HFFc6 (cell line): ENCODE measurements around the gene PARD3. TPM values are rescaled to one million over a fixed set of nuclear protein-coding genes. Genes with fewer than 3 reads are reported as not detected.
"Not testable (repeated sequence)": the region's sequence is repeated elsewhere in the genome, so short reads cannot be mapped to it uniquely, and the experiment has no call there.

Experiments used
- DNase-seq: peaks from one replicate; pipeline ENCODE4 v3.0.0-alpha.2; 2018
- H3K27ac Mint-ChIP-seq: 2 replicates; pipeline ENCODE4 v1.8.0; 2020; ENCODE audit warnings: mild to moderate bottlenecking, mixed read lengths
- H3K27me3 Mint-ChIP-seq: 2 replicates; pipeline ENCODE4 v1.8.0; 2021; ENCODE audit warnings: mild to moderate bottlenecking, moderate library complexity, mixed read lengths; ENCODE audit not compliant: insufficient read depth
- H3K36me3 Mint-ChIP-seq: 2 replicates; pipeline ENCODE4 v1.8.0; 2021; ENCODE audit warnings: low read depth, mixed read lengths
- H3K4me1 Mint-ChIP-seq: 2 replicates; pipeline ENCODE4 v1.8.0; 2020; ENCODE audit warnings: low read depth, mixed read lengths
- H3K4me3 Mint-ChIP-seq: 2 replicates; pipeline ENCODE4 v1.8.0; 2020; ENCODE audit warnings: mild to moderate bottlenecking, moderate library complexity, mixed read lengths
- H3K9me3 Mint-ChIP-seq: 2 replicates; pipeline ENCODE4 v1.8.0; 2020; ENCODE audit warnings: mild to moderate bottlenecking, mixed read lengths
- CTCF ChIP-seq: fragments of 200-600 bp; sonication (generic); IDR thresholded peaks from 2 replicates; pipeline ENCODE4 v1.5.0; 2021; ENCODE audit warnings: antibody characterized with exemption, mild to moderate bottlenecking
- total RNA-seq, 6 experiments: library from RNA; stranded (reverse); fragmentation: NEBNext Ultra II Directional; extraction: Animal tissue kit (Norgen Biotek cat#: 25700); gene quantifications; 2 replicates in 1 of 6; 3 replicates in 5 of 6; pipeline ENCODE4 v1.2.3, GENCODE V29; 2021

Gene PARD3
- total RNA-seq, 6 experiments from 2014 or later, result 19.9 to 24.3 (median 23.1) TPM

DNA sequence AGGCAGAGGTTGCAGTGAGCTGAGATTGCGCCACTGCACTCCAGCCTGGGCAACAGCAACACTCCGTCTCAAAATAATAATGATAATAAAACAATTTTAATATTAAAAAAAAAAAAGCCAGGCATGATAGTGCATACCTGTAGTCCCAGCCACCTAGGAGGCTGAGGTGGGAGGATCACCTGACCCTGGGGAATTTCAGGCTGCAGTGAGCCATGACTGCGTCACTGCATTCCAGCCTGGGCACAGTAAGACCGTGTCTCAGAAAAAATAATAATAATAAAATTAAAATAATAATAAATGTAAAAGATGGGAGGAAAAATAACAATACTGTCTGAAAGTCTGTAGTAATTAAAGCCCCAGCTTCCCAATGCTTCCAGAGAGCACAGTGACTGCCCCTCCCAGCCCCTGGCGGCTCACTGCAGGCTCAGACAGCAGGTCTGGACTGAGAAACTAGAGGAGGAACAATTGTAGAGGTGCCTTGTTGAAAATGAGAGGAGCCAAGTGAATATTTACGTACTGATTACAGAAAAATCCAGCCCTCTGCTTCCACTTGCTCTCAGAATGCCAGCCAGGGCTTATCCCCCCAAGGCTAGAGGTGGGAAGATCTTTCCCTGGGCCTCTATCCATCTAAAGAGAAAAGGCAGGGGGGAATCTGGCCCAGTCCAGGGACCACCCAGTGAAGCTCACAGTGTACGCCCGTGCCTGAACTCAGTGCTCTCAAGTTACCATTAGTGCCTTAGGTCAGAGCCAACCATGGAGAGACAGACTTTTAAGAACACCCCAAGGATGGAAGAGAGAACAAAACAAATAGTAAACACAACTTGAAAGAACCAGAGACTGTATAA, 112.8 kb downstream of the PARD3 start:
- Mint-ChIP-seq H3K27ac (no peak overlapping the region), H3K27me3 (peaks cover 2% of the 10 kb centered on the region), H3K9me3 (no peaks in the 10 kb centered on the region), H3K4me3 (no peak overlapping the region), H3K4me1 (peaks cover 58% of the 10 kb centered on the region), H3K36me3 (peaks cover 10% of the 10 kb centered on the region)
- no peak for TF ChIP-seq CTCF
- no peak for DNase-seq

GRCh38 chr10:34701194-34701593, 113.9 kb downstream of the PARD3 start:
- Mint-ChIP-seq H3K27me3 (peaks cover 2% of the 10 kb centered on the region), H3K4me3 (no peak overlapping the region), H3K9me3 (no peaks in the 10 kb centered on the region), H3K27ac (no peak overlapping the region), H3K36me3 (peaks cover 10% of the 10 kb centered on the region), H3K4me1 (peaks cover 69% of the 10 kb centered on the region)
- no peak for DNase-seq
- no peak for TF ChIP-seq CTCF

GRCh38 chr10:34700752-34701151, 114.3 kb downstream of the PARD3 start:
- not testable (repeated sequence) for H3K4me3 Mint-ChIP-seq, H3K27ac Mint-ChIP-seq, DNase-seq, H3K36me3 Mint-ChIP-seq, H3K27me3 Mint-ChIP-seq, H3K9me3 Mint-ChIP-seq
- peaks cover 72% of the 10 kb centered on the region for H3K4me1 Mint-ChIP-seq

DNA sequence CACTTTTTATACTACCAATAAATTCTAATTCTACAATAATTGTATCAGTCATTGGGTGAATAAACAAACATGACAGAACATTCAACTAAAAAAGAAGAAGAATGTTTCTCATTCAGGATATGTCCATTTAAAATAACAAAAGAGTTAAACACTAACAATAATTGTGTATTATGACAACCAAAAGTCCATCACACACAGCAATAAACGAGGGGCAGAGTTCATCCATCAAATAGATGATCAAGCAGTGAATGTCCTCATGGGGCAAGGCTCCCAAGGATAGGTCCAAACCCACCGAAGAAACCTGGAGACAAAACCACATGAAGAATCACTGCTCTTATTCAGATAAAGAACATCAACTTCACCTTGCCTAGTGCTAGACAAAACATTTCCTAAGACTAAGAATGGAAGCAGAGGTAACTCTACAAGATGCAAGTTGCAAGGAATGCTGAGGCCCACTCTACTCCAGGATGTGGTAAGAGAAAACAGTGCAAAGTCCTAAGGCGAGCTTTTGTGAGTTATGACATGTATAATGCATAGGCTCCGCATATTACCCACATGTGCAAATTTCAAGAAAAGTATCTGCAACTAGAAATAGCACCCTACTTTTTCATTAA, 115.1 kb downstream of the PARD3 start:
- H3K27me3 Mint-ChIP-seq, result no peaks in the 10 kb centered on the region; the same call in none of the 2 replicates
- H3K4me3 Mint-ChIP-seq, result no peak overlapping the region
- no peaks in the 10 kb centered on the region for H3K9me3 Mint-ChIP-seq
- peaks cover 70% of the 10 kb centered on the region for H3K4me1 Mint-ChIP-seq
- H3K27ac Mint-ChIP-seq, result no peak overlapping the region
- no peak for TF ChIP-seq CTCF
- H3K36me3 Mint-ChIP-seq, result peaks cover 10% of the 10 kb centered on the region
- no peak for DNase-seq

DNA sequence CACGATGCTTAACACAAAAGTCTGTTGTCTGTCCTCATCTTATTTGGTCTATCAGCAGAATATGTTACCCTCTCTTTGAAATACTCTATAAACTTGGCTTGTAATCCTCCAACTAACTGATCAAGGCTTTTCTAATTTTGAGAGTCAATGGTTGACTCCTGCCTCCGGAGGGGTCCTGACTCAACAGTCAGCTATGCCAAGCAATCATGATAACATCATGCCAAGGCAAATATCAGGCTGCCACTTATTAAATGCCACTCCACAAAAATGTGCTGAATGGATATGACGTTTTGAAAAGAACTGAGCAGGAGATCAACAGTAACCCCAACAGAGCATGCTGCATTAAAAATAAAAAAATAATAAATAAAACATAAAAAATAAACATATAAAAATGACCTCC, 116.1 kb downstream of the PARD3 start:
- Mint-ChIP-seq H3K27me3 (no peaks in the 10 kb centered on the region; the same call in none of the 2 replicates), H3K9me3 (no peaks in the 10 kb centered on the region), H3K27ac (peak overlapping the region; percentile 47; the same call in 1 of the 2 replicates), H3K4me1 (peaks cover 61% of the 10 kb centered on the region), H3K36me3 (peaks cover 10% of the 10 kb centered on the region), H3K4me3 (peak overlapping the region; percentile 63)
- peak; percentile 69 for DNase-seq
- no peak for TF ChIP-seq CTCF

DNA sequence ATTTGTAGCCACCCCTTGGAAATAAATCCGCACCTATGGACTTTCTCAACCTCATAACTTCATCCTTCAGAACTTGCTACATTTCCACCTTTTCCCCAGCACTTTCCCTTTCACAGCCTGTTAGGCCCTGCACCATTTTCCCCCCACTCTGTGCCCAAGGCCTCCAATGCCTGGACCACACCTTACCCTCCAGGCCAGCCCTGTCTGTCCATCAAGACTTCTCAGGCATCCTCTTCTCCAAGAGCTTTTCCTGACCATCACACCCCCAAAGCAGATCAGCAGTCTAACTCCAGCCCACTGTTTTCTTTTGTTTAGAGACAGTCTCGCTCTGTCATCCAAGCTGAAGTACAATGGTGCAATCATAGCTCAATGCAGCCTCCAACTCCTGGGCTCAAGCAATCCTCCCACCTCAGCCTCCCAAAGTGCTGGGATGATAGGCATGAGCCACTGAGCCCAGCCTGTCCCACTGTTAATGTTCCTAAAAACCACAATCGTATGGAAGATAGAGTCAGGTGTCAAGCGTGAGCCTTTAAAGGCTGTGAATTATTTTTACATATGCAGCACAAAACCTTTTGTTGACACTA, 116.8 kb downstream of the PARD3 start:
- Mint-ChIP-seq H3K27me3 (no peaks in the 10 kb centered on the region; the same call in none of the 2 replicates), H3K4me3 (peak overlapping the region; percentile 33), H3K27ac (peak overlapping the region; percentile 16; the same call in 1 of the 2 replicates), H3K36me3 (peaks cover 10% of the 10 kb centered on the region), H3K9me3 (no peaks in the 10 kb centered on the region), H3K4me1 (peaks cover 61% of the 10 kb centered on the region)
- no peak for DNase-seq
- TF ChIP-seq CTCF, result no peak
